ENCODE measurements around the gene NAV2. TPM values are rescaled to one million over a fixed set of nuclear protein-coding genes. Genes with fewer than 3 reads are reported as not detected.

The NAV2 gene
- total RNA-seq, 1 experiment from 2014 or later, result 22.7 TPM

DNA sequence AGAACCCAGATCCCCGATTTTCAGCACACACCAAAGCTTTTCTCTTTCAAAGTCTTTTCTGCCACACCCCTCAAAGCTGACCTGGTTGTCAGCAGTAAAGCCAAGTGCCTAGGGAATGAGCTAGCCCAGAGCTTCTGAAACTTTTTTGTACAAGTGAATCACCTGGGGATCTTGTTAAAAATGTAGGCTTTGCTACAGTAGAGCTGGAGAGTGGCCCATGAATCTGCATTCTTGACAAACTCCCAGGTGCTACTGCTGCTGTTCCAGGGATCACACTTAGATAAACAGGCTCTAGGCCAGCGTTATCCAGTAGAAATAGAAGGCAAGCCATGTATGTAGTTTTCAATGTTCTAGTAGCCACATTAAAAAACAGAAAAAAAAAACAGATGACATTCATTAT is 21.8 kb upstream of the NAV2 start:
- intact Hi-C loops (cut with micrococcal nuclease; ENCODE audit: unreplicated experiment), result no loop called here
- Histone ChIP-seq H3K27me3 (ENCODE audit: control insufficient read depth, insufficient read depth, low read length) (no peaks in the 10 kb centered on the region), H3K36me3 (ENCODE audit: control insufficient read depth, insufficient read depth, low read length) (no peaks in the 10 kb centered on the region), H3K4me1 (ENCODE audit: control insufficient read depth, insufficient read depth, low read length) (no peaks in the 10 kb centered on the region), H3K27ac (ENCODE audit: low read length) (no peak overlapping the region), H3K9me3 (ENCODE audit: control insufficient read depth, insufficient read depth, low read depth, low read length) (no peaks in the 10 kb centered on the region), H3K4me3 (ENCODE audit: low read depth in 2 of 2, low read length in 2 of 2) (no peak overlapping the region)
- in situ Hi-C loops (cut with HindIII; ENCODE audit: low pct_unique_long_range_greater_than_20kb, low sequenced_read_pairs), result no loop called here
- no peak for DNase-seq (ENCODE audit: low read depth, low spot score)
- no peak for ATAC-seq
- TF ChIP-seq CTCF (IDR thresholded peaks at IDR 0.05) (no peak), TCF7L2 (IDR thresholded peaks at IDR 0.05; ENCODE audit: low read depth, low read length) (no peak), POLR2AphosphoS5 (IDR thresholded peaks at IDR 0.05; ENCODE audit: low read depth, low read length) (no peak), SIN3A (IDR thresholded peaks at IDR 0.05; ENCODE audit: borderline replicate concordance, insufficient read depth, low read depth, low read length) (no peak)
- TF ChIP-seq, protein P1, sequence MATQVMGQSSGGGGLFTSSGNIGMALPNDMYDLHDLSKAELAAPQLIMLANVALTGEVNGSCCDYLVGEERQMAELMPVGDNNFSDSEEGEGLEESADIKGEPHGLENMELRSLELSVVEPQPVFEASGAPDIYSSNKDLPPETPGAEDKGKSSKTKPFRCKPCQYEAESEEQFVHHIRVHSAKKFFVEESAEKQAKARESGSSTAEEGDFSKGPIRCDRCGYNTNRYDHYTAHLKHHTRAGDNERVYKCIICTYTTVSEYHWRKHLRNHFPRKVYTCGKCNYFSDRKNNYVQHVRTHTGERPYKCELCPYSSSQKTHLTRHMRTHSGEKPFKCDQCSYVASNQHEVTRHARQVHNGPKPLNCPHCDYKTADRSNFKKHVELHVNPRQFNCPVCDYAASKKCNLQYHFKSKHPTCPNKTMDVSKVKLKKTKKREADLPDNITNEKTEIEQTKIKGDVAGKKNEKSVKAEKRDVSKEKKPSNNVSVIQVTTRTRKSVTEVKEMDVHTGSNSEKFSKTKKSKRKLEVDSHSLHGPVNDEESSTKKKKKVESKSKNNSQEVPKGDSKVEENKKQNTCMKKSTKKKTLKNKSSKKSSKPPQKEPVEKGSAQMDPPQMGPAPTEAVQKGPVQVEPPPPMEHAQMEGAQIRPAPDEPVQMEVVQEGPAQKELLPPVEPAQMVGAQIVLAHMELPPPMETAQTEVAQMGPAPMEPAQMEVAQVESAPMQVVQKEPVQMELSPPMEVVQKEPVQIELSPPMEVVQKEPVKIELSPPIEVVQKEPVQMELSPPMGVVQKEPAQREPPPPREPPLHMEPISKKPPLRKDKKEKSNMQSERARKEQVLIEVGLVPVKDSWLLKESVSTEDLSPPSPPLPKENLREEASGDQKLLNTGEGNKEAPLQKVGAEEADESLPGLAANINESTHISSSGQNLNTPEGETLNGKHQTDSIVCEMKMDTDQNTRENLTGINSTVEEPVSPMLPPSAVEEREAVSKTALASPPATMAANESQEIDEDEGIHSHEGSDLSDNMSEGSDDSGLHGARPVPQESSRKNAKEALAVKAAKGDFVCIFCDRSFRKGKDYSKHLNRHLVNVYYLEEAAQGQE (IDR thresholded peaks at IDR 0.05; ENCODE audit: insufficient read depth in 1 of 2, low read depth in 2 of 2, low read length in 1 of 2), result no peak
- POLR2A ChIA-PET, result no interaction called here
- BruUV-seq (replicated peaks), result no TSS peak
- CTCF ChIA-PET, result no interaction called here

- in situ Hi-C loops (cut with HindIII; ENCODE audit: low pct_unique_long_range_greater_than_20kb, low sequenced_read_pairs), result no loop called here
- Histone ChIP-seq H3K4me1 (ENCODE audit: control insufficient read depth, insufficient read depth, low read length) (no peaks in the 10 kb centered on the region), H3K27ac (ENCODE audit: low read length) (no peak overlapping the region), H3K36me3 (ENCODE audit: control insufficient read depth, insufficient read depth, low read length) (no peaks in the 10 kb centered on the region), H3K4me3 (ENCODE audit: low read depth in 2 of 2, low read length in 2 of 2) (no peak overlapping the region), H3K27me3 (ENCODE audit: control insufficient read depth, insufficient read depth, low read length) (no peaks in the 10 kb centered on the region), H3K9me3 (ENCODE audit: control insufficient read depth, insufficient read depth, low read depth, low read length) (no peaks in the 10 kb centered on the region)
- CTCF ChIA-PET, result no interaction called here
- intact Hi-C loops (cut with micrococcal nuclease; ENCODE audit: unreplicated experiment), result no loop called here
- no peak for DNase-seq (ENCODE audit: low read depth, low spot score)
- POLR2A ChIA-PET, result no interaction called here
- no TSS peak for BruUV-seq (replicated peaks)
- TF ChIP-seq SIN3A (IDR thresholded peaks at IDR 0.05; ENCODE audit: borderline replicate concordance, insufficient read depth, low read depth, low read length) (no peak), POLR2AphosphoS5 (IDR thresholded peaks at IDR 0.05; ENCODE audit: low read depth, low read length) (no peak), TCF7L2 (IDR thresholded peaks at IDR 0.05; ENCODE audit: low read depth, low read length) (no peak), CTCF (IDR thresholded peaks at IDR 0.05) (no peak)
- TF ChIP-seq, protein P1 (IDR thresholded peaks at IDR 0.05; ENCODE audit: insufficient read depth in 1 of 2, low read depth in 2 of 2, low read length in 1 of 2), result no peak
- no peak for ATAC-seq
Measured at GRCh38 chr11:19691815-19692500, 20.7 kb upstream of the NAV2 start.
